Ectodermal cell (in vitro differentiated cells): Measurements from ENCODE around the gene KY.

Experiments
- H3K27ac ChIP-seq: 2 replicates; pipeline ENCODE4 v1.7.0; 2013; ENCODE audit warnings: mild to moderate bottlenecking, low read depth, low read length; ENCODE audit not compliant: insufficient read depth, poor library complexity, severe bottlenecking
- H3K27me3 ChIP-seq: 2 replicates; pipeline ENCODE4 v1.7.0; 2013; ENCODE audit warnings: mild to moderate bottlenecking, low read length; ENCODE audit not compliant: insufficient read depth, control insufficient read depth, poor library complexity, severe bottlenecking
- H3K36me3 ChIP-seq: one replicate; pipeline ENCODE4 v1.7.0; 2013; ENCODE audit warnings: low read length; ENCODE audit not compliant: control insufficient read depth, insufficient read depth
- H3K4me1 ChIP-seq: one replicate; pipeline ENCODE4 v1.7.0; 2013; ENCODE audit warnings: low read length; ENCODE audit not compliant: control insufficient read depth, insufficient read depth
- H3K4me3 ChIP-seq: 2 replicates; pipeline ENCODE4 v1.7.0; 2013; ENCODE audit warnings: low read depth, low read length, control low read depth; ENCODE audit not compliant: insufficient read depth
- H3K9me3 ChIP-seq: 2 replicates; pipeline ENCODE4 v1.7.0; 2013; ENCODE audit warnings: mild to moderate bottlenecking, low read length, moderate library complexity; ENCODE audit not compliant: control insufficient read depth
- WGBS, 2 experiments: methylation state at CpG; one replicate each; pipeline ENCODE4 v1.1.7; 2013; ENCODE audit warnings: missing lambda C conversion rate in 2 of 2; 5-methylcytosine and 5-hydroxymethylcytosine counted together

Gene KY

GRCh38 chr3:134672571-134672970 is 21.7 kb upstream of the KY start:
- Histone ChIP-seq H3K27me3 (no peaks in the 10 kb centered on the region), H3K4me3 (no peak overlapping the region), H3K27ac (no peak overlapping the region), H3K4me1 (no peaks in the 10 kb centered on the region), H3K9me3 (peaks cover 2% of the 10 kb centered on the region), H3K36me3 (no peaks in the 10 kb centered on the region)
- WGBS, 2 experiments, result 91 to 92% methylated on average over 5 of the region's 5 CpGs

DNA sequence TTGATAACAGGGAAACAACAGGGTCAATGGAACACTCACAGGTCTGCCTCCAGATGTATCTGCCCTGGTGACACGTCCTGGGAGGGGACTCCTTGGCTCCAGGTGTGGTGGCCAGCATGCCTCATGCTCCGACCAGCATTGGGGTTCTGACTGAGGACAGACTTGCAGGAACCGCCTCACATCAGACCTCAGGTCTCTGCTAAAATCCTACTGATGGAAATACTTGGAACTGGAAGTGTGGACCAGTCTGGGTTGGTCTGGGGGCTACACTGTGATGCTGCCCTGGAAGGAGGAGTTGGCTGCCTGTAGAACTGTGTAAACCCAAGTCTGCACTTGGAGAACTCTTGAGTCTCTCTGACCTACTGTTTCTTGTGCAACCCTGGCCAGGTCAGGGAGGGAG is 17.1 kb upstream of the KY start:
- no peak overlapping the region for H3K27ac ChIP-seq
- no peak overlapping the region for H3K4me3 ChIP-seq
- WGBS, 2 experiments, result 58 to 61% methylated on average over 3 of the region's 3 CpGs
- no peaks in the 10 kb centered on the region for H3K36me3 ChIP-seq
- H3K4me1 ChIP-seq, result peaks cover 11% of the 10 kb centered on the region
- H3K9me3 ChIP-seq, result no peaks in the 10 kb centered on the region
- H3K27me3 ChIP-seq, result no peaks in the 10 kb centered on the region

DNA sequence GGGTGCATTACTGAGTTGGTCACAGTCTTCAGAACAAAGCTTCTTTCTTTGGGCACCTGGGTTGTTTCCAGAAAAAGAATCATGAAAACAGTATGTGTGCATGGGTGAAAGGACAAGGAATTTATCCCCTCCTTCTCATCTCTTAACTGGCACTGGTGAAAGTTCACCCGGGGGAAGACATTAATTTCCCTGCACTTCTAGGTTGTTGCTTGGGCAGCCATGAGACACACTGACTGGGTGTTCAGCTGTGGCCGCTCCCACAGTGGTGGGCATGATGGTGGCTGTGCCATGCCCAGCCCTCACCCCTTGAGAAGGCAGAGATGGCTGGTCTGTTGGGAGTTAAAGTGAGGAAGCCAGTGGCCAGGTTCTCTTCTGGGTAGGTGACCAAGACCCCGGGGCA is 16.6 kb upstream of the KY start:
- no peaks in the 10 kb centered on the region for H3K36me3 ChIP-seq
- H3K9me3 ChIP-seq, result no peaks in the 10 kb centered on the region
- H3K4me1 ChIP-seq, result peaks cover 11% of the 10 kb centered on the region
- H3K27ac ChIP-seq, result no peak overlapping the region
- no peak overlapping the region for H3K4me3 ChIP-seq
- WGBS, 2 experiments, result 94 to 96% methylated on average over 3 of the region's 3 CpGs
- H3K27me3 ChIP-seq, result no peaks in the 10 kb centered on the region

DNA sequence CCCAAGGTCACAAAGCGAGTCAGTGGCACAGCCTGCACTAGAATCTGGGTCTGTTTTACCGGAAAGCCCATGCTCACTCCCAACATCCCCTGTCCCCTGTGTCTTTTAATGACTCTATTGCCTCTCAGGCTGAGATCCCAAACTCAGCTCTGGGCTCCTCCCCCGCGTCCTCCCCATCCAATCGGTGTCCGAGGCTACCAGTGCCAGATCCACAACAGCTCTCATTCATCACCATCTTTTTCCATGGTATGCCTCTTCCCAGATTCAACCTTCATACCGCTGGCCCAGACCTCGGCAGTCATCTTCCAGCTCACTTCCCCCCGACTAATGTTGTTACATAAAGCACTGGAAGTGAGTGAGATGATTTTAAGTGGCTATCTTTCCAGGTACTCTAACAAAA is 16.1 kb upstream of the KY start:
- Histone ChIP-seq H3K4me3 (no peak overlapping the region), H3K9me3 (no peaks in the 10 kb centered on the region), H3K36me3 (no peaks in the 10 kb centered on the region), H3K27ac (no peak overlapping the region), H3K27me3 (no peaks in the 10 kb centered on the region), H3K4me1 (peaks cover 11% of the 10 kb centered on the region)
- 81 to 93% methylated on average over 8 to 9 of the region's 9 CpGs for WGBS, 2 experiments

GRCh38 chr3:134666466-134666865 is 15.6 kb upstream of the KY start:
- 72 to 88% methylated on average over 4 of the region's 4 CpGs for WGBS, 2 experiments
- H3K4me3 ChIP-seq, result no peak overlapping the region
- peaks cover 11% of the 10 kb centered on the region for H3K4me1 ChIP-seq
- no peaks in the 10 kb centered on the region for H3K36me3 ChIP-seq
- no peaks in the 10 kb centered on the region for H3K27me3 ChIP-seq
- H3K9me3 ChIP-seq, result no peaks in the 10 kb centered on the region
- no peak overlapping the region for H3K27ac ChIP-seq

DNA sequence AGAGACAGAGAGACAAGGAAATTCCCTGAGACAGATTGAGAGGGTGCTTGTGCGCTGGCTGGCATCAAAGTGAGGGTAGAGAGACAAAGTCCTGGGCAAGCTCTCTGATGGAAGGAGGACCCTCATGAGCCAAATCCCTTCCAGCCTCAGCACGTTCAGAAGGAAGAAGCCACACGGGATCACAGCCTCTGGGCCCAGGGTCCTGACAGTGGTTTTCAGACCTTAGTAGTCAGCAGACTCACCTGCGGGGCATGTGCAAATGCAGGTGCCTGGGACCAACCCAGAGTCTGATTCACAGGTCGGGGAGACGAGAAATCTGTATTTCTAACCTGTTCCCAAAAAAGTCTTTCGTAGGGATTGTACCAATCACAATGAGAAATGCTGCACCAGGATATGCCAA is 15.2 kb upstream of the KY start:
- no peak overlapping the region for H3K27ac ChIP-seq
- H3K4me3 ChIP-seq, result no peak overlapping the region
- H3K9me3 ChIP-seq, result no peaks in the 10 kb centered on the region
- H3K27me3 ChIP-seq, result no peaks in the 10 kb centered on the region
- H3K36me3 ChIP-seq, result no peaks in the 10 kb centered on the region
- peaks cover 11% of the 10 kb centered on the region for H3K4me1 ChIP-seq
- WGBS, 2 experiments, result 89 to 91% methylated on average over 7 of the region's 7 CpGs

- 66 to 76% methylated on average over 3 to 5 of the region's 6 CpGs for WGBS, 2 experiments
- Histone ChIP-seq H3K4me3 (no peak overlapping the region), H3K9me3 (no peaks in the 10 kb centered on the region), H3K36me3 (no peaks in the 10 kb centered on the region), H3K27me3 (no peaks in the 10 kb centered on the region), H3K4me1 (peaks cover 11% of the 10 kb centered on the region), H3K27ac (no peak overlapping the region)
Observed at GRCh38 chr3:134665243-134665642, 14.4 kb upstream of the KY start.

DNA sequence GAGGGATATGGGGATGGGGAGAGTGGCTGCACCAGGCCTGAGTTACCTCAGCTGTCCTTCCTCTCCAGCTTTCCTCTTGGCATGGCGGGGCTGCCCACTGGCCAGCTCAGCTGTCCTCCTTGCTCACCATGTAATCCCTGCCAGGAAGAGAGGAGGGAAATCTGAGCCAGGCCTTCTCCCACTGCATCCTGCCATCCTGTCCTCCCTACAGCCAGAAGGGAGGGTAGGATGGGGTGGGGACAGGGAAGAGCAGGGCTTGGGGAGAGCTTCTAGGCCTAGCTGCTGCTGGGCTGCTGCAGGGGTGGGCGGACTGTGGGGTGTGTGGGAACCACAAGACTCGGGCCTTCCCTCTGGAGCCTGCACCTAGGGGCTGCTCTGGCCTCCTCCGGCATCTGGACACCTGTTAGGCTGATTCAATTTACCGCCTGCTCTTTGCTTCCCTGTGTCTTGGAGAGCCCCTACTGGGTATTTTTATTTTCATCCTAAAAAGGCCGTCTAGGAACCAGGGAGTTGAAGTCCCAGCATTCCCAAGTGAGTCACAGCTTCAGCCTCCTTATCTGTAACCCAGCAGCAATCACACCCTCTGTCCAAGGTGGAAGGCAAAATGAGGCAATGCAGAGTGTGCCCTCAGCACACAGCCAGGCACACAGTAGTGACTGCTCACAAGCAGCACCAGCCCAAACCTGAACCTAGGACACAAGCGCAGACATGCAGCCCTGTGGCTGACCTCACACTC is 13.1 kb upstream of the KY start:
- Histone ChIP-seq H3K4me1 (peaks cover 11% of the 10 kb centered on the region), H3K4me3 (no peak overlapping the region), H3K9me3 (no peaks in the 10 kb centered on the region), H3K27me3 (no peaks in the 10 kb centered on the region), H3K36me3 (no peaks in the 10 kb centered on the region), H3K27ac (no peak overlapping the region)
- 78 to 82% methylated on average over 7 of the region's 7 CpGs for WGBS, 2 experiments

- Histone ChIP-seq H3K9me3 (no peaks in the 10 kb centered on the region), H3K27ac (no peak overlapping the region), H3K4me3 (no peak overlapping the region), H3K36me3 (no peaks in the 10 kb centered on the region), H3K27me3 (peaks cover 5% of the 10 kb centered on the region), H3K4me1 (peaks cover 11% of the 10 kb centered on the region)
- WGBS, 2 experiments, result 97 to 98% methylated on average over 4 to 5 of the region's 5 CpGs
Observed at GRCh38 chr3:134660046-134660441, 9.2 kb upstream of the KY start.

DNA sequence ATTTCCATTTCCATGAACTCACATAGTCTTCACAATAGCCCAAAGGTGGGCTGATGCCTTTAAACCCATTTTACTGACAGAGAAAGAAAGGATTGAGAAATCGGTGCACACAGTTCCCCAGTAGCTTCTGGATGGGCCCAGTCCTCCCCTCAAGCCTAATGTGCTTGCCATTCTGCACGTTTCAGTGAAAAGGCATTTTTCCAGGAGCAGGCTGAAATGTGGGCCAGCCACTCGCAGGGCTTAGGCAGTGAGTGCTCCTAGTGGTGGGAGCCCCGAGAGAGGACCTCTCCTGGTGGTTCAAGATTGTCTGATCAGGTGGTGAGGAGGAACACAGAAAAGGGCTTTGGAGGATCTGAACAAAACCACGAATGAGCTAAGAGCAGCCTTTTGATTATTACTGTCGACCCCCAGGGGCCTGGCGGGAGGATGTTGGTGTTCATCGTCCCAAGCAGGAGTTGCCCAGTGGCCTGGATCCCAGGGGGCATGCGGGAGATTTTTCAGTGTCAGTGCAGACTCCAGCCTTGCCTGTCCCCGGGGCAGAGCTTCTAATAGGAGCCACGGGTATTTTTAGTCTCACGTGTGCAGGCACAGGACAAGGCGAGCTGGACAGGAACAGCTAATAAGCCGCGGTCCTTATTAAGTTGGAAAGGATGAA is 8.7 kb upstream of the KY start:
- H3K27ac ChIP-seq, result no peak overlapping the region
- WGBS, 2 experiments, result 89% methylated on average over 15 of the region's 15 CpGs

More for the DNA sequence above, 8.7 kb upstream of the KY start:
- Histone ChIP-seq H3K4me1 (peaks cover 11% of the 10 kb centered on the region), H3K36me3 (no peaks in the 10 kb centered on the region), H3K27me3 (peaks cover 10% of the 10 kb centered on the region), H3K4me3 (no peak overlapping the region), H3K9me3 (no peaks in the 10 kb centered on the region)
